ENCODE data around the gene MINAR2. TPM values are rescaled to one million over a fixed set of nuclear protein-coding genes. Genes with fewer than 3 reads are reported as not detected.

The MINAR2 gene, protein sequence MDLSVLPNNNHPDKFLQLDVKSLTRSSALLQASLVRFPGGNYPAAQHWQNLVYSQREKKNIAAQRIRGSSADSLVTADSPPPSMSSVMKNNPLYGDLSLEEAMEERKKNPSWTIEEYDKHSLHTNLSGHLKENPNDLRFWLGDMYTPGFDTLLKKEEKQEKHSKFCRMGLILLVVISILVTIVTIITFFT
- not detected in 2 replicates for total RNA-seq (2014; rRNA removed; shearing (Covaris generic))

DNA sequence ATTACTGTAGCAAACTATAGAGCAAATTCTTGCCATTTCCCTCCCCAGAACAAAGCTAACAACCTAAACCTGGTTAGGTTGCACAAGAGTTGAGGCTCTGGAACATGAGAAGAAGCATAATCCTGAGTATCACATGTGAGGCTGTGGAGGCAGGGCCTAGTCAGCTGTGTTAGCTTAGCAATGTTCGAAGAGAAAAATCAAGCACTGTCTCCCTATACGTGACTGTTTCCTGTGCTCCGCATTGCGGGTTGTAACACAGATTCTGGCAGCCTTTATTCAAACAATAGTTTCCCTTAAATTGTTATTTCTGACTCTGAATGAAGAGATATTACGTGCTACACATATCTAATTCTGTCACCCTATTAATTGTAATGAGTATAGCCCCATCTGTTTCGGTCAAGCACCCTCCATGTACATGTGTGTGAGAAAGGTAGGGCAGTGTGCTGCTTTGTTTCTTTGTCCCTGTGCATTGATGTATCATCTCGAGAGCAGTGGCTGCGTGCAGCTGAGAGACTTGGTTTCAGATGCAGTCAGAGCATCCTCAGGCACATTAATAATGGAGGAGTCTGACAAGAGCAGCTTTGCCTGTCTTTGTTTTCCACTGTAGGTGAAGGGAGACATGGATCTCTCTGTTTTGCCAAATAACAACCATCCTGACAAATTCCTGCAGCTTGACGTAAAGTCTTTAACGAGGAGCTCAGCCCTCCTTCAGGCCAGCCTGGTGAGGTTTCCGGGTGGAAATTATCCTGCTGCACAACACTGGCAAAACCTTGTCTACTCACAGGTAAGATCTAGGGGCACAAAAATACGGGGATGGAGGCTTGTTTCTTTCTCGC, at the start of gene MINAR2:
MINAR2 (plus strand) TSS at position 523 of the 836 bp plus-strand sequence; CDS start at position 620, 97 bp downstream.
- no peak for DNase-seq (ENCODE audit: low spot score)
- in situ Hi-C loops (cut with HindIII; ENCODE audit: low sequenced_read_pairs): no loop called here

DNA sequence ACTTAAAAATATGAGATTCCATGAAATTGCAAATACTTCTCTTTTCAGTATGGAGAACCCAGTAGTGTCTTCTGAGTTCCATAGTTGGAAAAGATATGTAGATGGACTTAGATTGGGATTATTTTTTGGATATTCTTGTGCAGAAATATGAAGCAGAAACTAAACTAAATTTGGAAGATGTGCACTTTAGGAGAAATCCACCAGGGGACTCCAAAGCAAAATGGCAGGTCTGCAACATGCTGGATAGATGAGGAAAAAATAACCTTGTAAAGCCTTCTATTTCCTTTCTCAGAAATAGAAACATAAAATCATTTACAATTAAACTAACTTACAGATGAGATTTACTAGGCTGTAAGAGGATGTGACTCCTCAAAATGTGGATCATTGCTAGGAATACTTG, 49.2 kb upstream of the MINAR2 start:
- in situ Hi-C loops (cut with HindIII; ENCODE audit: low sequenced_read_pairs): no loop called here
- no peak for DNase-seq (ENCODE audit: low spot score)

GRCh38 chr5:129716235-129716634, 31.7 kb upstream of the MINAR2 start:
- in situ Hi-C loops (cut with HindIII; ENCODE audit: low sequenced_read_pairs): no loop called here
- DNase-seq (ENCODE audit: low spot score): no peak

DNA sequence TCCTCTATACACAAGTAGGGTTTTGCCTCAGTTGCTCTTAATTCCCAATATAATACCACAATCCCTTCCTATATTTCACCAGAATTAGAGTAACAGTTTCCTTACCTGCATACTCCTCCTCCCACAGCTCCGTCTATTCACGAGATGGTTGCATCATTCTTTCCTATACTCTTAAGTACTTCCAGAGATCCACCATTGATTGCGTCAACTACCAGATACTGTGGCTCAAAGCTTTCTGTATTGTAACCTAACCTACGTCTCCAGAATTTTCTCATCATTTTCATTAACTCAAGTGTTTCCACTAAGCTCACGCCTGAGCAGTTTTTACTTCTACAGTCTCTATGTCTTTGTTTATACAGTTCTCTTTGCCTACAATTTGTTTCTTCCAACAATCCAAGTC, 31.2 kb upstream of the MINAR2 start:
- in situ Hi-C loops (cut with HindIII; ENCODE audit: low sequenced_read_pairs): no loop called here
- no peak for DNase-seq (ENCODE audit: low spot score)

- DNase-seq (ENCODE audit: low spot score): no peak
- in situ Hi-C loops (cut with HindIII; ENCODE audit: low sequenced_read_pairs): no loop called here
Measured at GRCh38 chr5:129717751-129718310, 30.1 kb upstream of the MINAR2 start.

- no peak for DNase-seq (ENCODE audit: low spot score)
- in situ Hi-C loops (cut with HindIII; ENCODE audit: low sequenced_read_pairs): no loop called here
Measured at GRCh38 chr5:129718471-129719090, 29.3 kb upstream of the MINAR2 start.

DNA sequence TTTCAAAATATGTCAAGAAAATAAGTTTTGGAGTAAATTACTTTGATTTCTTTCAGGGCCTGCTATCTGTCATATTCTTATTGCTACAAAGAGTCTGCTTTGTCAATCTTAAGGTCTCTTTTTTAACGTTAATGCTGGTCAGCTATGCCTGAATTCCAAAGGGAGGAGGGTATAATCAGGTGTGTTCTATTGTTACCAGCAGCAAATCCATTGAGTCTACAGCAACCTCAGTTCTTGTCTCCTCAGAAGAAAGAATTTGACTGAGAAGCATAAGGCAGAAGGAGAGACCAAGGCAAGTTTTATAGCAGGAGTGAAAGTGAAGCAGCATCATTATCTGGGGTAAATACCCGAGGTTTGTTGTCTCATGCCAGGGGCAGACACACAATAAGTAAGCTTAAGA, 23.7 kb upstream of the MINAR2 start:
- in situ Hi-C loops (cut with HindIII; ENCODE audit: low sequenced_read_pairs): no loop called here
- no peak for DNase-seq (ENCODE audit: low spot score)

DNA sequence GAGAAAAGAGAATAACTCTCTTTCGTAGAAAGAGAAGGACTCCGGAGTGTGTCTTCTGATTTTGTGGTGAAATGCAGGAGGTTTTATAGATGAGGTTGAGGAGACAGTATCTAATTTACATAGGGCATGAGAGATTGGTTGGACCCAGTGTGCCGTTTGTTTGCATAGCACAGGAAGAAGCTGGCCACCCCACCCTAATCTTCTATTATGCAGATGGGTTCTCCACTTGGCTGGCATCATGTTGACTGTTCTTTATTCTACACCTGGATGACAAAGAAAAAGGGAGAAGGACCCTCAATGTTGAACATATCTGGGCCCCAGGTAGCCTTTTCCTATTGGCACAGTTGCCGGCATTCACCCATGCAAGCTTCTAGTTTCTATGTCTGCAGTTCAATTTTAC, 23.2 kb upstream of the MINAR2 start:
- in situ Hi-C loops (cut with HindIII; ENCODE audit: low sequenced_read_pairs): no loop called here
- no peak for DNase-seq (ENCODE audit: low spot score)

DNA sequence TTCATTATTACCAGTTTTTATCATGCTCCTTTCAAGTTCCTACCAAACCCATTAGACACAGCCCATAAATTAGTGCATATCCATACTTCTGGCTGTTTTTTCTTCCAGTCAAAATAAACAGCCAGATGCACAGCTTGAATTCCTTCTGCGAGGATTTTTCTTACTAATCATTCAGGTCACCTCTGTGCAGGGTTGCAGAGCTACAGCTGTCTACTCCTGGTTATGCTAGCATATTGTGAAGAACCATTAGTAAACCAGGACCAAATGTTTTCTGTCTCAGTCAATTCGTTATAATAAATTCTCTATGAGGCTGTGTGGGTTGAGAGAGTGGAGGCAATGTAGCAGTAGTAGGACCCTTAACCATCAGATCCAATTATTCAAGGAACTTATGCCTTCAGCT, 8.1 kb upstream of the MINAR2 start:
- in situ Hi-C loops (cut with HindIII; ENCODE audit: low sequenced_read_pairs): no loop called here
- no peak for DNase-seq (ENCODE audit: low spot score)

- no peak for DNase-seq (ENCODE audit: low spot score)
- in situ Hi-C loops (cut with HindIII; ENCODE audit: low sequenced_read_pairs): no loop called here
Measured at GRCh38 chr5:129743541-129744187, 4.2 kb upstream of the MINAR2 start.

GRCh38 chr5:129745997-129746396, 1.9 kb upstream of the MINAR2 start:
- DNase-seq (ENCODE audit: low spot score): no peak
- in situ Hi-C loops (cut with HindIII; ENCODE audit: low sequenced_read_pairs): no loop called here

DNA sequence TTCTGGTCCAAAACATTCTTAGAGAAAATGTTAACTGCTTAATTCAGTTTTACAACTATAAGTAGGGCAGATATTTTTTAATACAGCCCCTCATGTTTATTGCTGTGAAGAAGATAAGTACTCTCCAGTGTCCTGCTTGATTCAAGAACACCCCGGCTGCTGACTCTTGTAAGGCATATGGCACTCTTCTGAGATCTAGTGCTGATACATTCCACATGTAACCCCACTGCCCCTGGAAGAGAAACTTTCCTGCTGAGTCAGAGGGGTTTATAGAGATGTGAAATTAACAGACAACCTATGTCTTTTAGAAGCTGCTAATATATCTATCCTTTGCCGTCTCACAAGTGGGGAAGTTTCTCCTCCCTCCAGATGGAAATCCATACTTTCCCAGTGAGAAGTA, 1.0 kb upstream of the MINAR2 start:
- in situ Hi-C loops (cut with HindIII; ENCODE audit: low sequenced_read_pairs): no loop called here
- DNase-seq (ENCODE audit: low spot score): no peak

DNA sequence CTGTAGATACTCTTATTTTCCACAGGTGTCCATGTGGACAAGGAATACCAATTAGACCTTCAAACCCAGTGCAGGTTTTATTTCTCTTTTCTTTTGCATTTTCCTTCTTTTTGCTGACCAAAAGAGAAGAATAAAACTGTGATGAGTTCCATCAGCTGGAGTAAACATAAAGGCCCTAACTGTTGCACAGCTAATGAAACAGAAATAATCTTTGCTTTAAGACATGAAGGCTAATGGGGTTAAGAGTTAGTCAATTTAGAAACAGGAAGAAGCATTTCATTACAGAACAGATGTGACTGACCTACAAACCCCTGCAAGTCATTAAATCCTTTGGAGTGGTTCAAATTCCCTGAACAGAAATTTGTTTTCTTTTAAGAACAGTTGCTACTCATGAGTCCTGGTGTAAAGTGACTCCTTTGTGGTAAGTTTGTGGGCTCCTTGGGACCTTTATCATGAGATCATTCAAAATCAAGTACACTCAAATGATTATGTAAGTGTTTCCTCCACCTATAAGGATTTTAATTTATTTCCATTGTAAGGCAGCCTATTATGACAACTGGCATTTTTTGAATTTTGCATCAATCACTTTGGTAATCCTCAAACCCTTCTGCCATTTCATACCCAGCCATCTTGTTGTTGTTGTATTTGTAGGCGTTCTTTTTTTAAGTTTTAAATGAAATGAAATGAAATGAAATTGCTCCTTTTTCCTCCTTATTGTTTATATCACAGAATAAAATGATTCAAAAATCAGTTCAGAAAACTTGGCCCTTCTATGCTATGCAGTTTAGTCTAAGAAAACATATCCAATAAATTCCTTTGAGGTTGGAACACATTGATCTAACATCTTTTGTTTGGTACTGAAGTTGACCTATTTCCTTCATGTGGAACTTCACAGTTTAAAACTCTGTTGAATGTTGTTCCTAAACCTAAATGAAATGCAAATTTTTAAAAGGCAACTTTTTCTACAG, 1.3 kb downstream of the MINAR2 start:
- DNase-seq (ENCODE audit: low spot score): no peak
- in situ Hi-C loops (cut with HindIII; ENCODE audit: low sequenced_read_pairs): no loop called here

DNA sequence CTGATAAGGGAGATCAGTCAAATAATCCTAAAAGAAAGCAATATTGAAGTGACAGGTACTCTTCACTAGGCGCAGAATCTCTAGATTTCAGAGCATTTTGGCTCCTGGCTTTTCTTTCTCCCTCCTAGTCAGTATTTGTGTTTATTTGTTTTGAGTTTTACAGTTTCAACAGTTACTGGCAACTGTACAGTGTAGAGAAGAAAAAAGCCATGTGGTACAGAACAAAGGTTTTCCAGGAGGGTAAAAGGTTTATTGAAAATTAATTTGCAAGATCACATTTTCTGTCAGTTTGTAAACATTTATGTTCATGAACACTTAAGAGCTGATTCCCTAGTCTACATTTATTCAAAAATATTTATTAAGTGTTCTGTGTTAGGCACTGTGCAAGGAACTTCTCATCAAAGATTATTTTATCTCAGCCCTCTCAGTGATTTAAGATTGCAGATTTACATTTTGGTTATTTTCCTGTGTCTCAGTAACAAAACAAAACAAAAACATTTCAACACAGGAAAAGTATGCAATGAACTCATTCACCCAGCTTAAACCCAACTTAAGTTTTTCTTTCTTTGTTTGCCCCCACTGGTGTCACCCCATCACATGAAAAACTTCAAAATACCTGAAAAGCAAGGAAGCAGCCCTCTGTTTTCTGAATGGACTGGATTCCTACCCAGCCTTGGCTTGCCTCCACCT, 12.9 kb downstream of the MINAR2 start:
- in situ Hi-C loops (cut with HindIII; ENCODE audit: low sequenced_read_pairs): no loop called here
- no peak for DNase-seq (ENCODE audit: low spot score)

DNA sequence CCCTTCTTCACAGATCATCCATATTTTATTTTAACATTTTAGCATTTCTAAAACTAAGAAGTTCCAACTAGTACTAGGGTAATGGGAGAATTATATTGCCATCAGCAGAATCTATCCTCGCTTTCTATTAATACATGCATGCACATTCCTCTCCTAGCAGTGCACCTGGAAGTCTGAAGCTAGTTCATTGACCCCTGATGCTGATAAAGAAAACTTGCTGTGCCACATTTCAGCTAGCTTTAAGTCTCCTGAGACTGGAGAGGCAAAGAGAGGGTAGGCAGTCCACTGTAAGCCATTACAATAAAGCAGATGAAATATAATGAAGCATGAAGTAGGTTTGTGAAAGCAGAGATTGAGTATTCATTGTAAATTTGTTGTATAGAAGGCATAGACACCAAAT, 15.8 kb downstream of the MINAR2 start:
- in situ Hi-C loops (cut with HindIII; ENCODE audit: low sequenced_read_pairs): no loop called here
- no peak for DNase-seq (ENCODE audit: low spot score)

- in situ Hi-C loops (cut with HindIII; ENCODE audit: low sequenced_read_pairs): no loop called here
- DNase-seq (ENCODE audit: low spot score): no peak
Measured at GRCh38 chr5:129766798-129767197, 18.9 kb downstream of the MINAR2 start.

DNA sequence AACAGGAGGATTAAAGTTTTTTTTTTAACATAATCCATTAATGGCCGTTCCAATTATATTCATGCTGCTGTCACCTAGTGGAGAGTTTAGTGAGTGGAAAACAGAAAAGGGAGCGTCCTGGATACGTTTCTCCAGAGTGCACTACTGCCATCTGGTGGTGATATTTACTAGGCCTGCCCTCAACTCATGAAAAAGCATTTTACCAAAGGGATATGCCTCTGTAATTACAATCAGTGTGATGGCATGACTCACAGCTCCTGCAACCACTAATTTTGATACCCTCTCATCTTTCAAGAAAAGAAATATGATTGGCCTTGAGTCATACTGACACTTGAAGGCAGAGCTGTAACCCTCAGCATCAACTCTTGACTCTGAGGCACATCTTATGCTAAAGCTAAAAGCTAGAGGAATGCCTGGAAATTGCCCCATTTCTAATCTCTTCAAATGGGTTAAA, 20.1 kb downstream of the MINAR2 start:
- in situ Hi-C loops (cut with HindIII; ENCODE audit: low sequenced_read_pairs): no loop called here
- peak; percentile 72 for DNase-seq (ENCODE audit: low spot score)

DNA sequence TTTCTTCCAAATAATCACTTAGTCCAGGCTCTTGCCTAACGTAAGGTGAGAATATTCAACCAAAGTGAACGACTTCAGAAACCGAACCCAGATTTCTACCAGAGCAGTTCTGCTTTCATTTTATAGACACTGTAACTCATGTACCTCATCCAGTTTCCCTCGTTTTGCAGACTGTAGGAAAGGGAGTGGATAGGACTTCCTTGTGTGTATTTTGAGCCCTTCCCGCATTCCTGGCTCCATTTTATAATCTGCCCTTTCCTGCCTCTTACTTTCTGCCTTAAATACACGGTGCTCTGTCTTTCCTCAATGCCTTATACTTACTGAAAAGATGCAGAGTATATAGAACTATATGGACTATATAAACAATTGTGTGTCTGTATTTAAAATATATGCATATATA, 20.8 kb downstream of the MINAR2 start:
- no peak for DNase-seq (ENCODE audit: low spot score)
- in situ Hi-C loops (cut with HindIII; ENCODE audit: low sequenced_read_pairs): no loop called here

All from G401 (cell line).